HL-60 (cell line): ENCODE results near the gene IFITM10.

Experiments
- DNase-seq, 2 experiments: peaks; one replicate each; pipeline ENCODE4 v3.0.0-alpha.2; 2010 to 2020; ENCODE audit warnings: low read depth in 1 of 2, low spot score in 1 of 2
- H3K27ac ChIP-seq: fragments of 250-450 bp; sonication (Bioruptor Pico); replicated peaks from 2 replicates; pipeline ENCODE4 v1.5.1; 2020; ENCODE audit warnings: mild to moderate bottlenecking, moderate library complexity
- H3K27me3 ChIP-seq: fragments of 250-450 bp; sonication (Bioruptor Pico); 2 replicates; pipeline ENCODE4 v1.5.1; 2021; ENCODE audit warnings: mild to moderate bottlenecking, moderate library complexity; ENCODE audit not compliant: insufficient read depth, poor library complexity, severe bottlenecking
- H3K4me3 ChIP-seq: replicated peaks from 2 replicates; pipeline ENCODE4 v1.5.1; 2011; ENCODE audit warnings: mild to moderate bottlenecking, control low read depth, low read length; ENCODE audit not compliant: insufficient read depth
- CTCF ChIP-seq: IDR thresholded peaks from one replicate; pipeline ENCODE4 v1.5.1; 2011; ENCODE audit warnings: low read length, control low read depth, inconsistent platforms; ENCODE audit not compliant: insufficient read depth
- GABPA ChIP-seq: IDR thresholded peaks from 2 replicates; pipeline ENCODE4 v1.6.1; 2012; ENCODE audit warnings: low read depth
- POLR2AphosphoS5 ChIP-seq: IDR thresholded peaks from 2 replicates; pipeline ENCODE4 v1.6.1; 2012; ENCODE audit warnings: low read depth
- REST ChIP-seq: IDR thresholded peaks from 2 replicates; pipeline ENCODE4 v1.6.1; 2012; ENCODE audit warnings: low read depth; ENCODE audit not compliant: insufficient replicate concordance
- SPI1 ChIP-seq: IDR thresholded peaks from 2 replicates; pipeline ENCODE4 v1.6.1; 2012; ENCODE audit warnings: low read depth, mild to moderate bottlenecking, borderline replicate concordance

Gene IFITM10

GRCh38 chr11:1737080-1737757, 13.2 kb downstream of the IFITM10 start:
- TF ChIP-seq CTCF (no peak), SPI1 (no peak), GABPA (no peak), POLR2AphosphoS5 (no peak), REST (no peak)
- DNase-seq = no peak
- peaks cover 19% of the 10 kb centered on the region for H3K27me3 ChIP-seq
- no peak overlapping the region for H3K4me3 ChIP-seq
- no peak overlapping the region for H3K27ac ChIP-seq

DNA sequence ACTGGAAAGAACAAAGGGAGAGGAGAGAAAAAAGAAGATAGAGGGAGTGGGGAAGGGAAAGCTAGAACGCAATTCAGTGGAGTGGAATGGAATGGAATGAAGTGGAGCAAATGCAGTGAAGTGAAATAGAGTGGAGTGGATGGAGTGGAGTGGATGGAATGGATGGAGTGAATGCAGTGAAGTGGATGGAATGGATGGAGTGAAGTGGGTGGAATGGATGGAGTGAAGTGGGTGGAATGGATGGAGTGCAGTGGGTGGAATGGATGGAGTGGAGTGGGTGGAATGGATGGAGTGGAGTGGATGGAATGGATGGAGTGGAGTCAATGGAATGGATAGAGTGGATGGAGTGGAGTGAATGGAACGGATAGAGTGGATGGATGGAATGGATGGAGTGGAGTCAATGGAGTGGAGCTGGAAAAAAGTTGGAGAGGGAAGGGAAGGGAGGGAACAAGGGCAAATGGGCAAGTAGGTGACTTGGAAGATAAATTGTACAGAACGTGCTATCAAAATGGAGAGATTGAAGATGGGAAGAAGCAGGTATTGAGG, 13.9 kb downstream of the IFITM10 start:
- TF ChIP-seq CTCF (no peak), GABPA (no peak)
- Histone ChIP-seq H3K27me3 (peaks cover 18% of the 10 kb centered on the region), H3K4me3 (no peak overlapping the region), H3K27ac (no peak overlapping the region)
- no peak for DNase-seq

DNA sequence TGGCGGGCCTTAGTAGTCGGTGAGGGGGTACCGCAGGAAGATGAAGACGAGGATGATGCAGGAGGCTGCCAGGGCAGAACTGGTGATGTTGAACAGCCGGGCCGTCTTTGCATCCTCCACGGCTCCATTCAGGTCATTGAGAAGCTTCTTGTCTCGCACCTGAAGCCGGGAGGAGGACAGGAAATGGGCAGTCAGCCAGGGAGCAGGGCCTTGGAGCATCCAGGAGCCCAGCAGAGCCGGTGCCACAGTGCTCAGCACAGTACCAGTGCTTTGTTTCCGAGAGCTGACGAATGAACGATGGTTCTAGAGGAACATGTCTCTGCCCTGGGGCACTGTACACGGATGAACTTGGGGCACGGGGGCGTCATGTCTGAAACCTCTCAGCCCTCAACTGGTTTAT, 15.1 kb downstream of the IFITM10 start:
- no peak overlapping the region for H3K4me3 ChIP-seq
- no peak for TF ChIP-seq REST
- TF ChIP-seq GABPA = no peak
- TF ChIP-seq CTCF = no peak
- TF ChIP-seq SPI1 = no peak
- no peak for TF ChIP-seq POLR2AphosphoS5
- peaks cover 20% of the 10 kb centered on the region for H3K27me3 ChIP-seq
- no peak overlapping the region for H3K27ac ChIP-seq
- DNase-seq = no peak

GRCh38 chr11:1734641-1735081, 15.7 kb downstream of the IFITM10 start:
- peaks cover 26% of the 10 kb centered on the region for H3K27me3 ChIP-seq
- H3K27ac ChIP-seq = no peak overlapping the region
- no peak for DNase-seq
- no peak for TF ChIP-seq GABPA
- TF ChIP-seq SPI1 = no peak
- no peak for TF ChIP-seq CTCF
- no peak for TF ChIP-seq POLR2AphosphoS5
- no peak for TF ChIP-seq REST
- no peak overlapping the region for H3K4me3 ChIP-seq
